Neural cell (in vitro differentiated cells): Measurements from ENCODE around the gene UBE2V1.

Source experiments
- CTCF ChIP-seq: fragments of 450-650 bp; IDR thresholded peaks from 2 replicates; pipeline ENCODE4 v1.5.1; 2014; ENCODE audit warnings: antibody characterized with exemption, mild to moderate bottlenecking, moderate library complexity; ENCODE audit not compliant: poor library complexity, severe bottlenecking
- EP300 ChIP-seq: fragments of 450-650 bp; conservative IDR thresholded peaks from 2 replicates; pipeline ENCODE4 v1.6.1; 2014; ENCODE audit warnings: antibody characterized with exemption, mild to moderate bottlenecking, moderate library complexity; ENCODE audit not compliant: poor library complexity, severe bottlenecking
- SMC3 ChIP-seq: fragments of 450-650 bp; conservative IDR thresholded peaks from 2 replicates; pipeline ENCODE4 v1.6.1; 2014; ENCODE audit warnings: antibody characterized with exemption, mild to moderate bottlenecking, moderate library complexity; ENCODE audit not compliant: poor library complexity

- TF ChIP-seq CTCF: no peak
- no peak for TF ChIP-seq EP300
- no peak for TF ChIP-seq SMC3
These were observed 5.8 kb downstream of the UBE2V1 start for GRCh38 chr20:50107086-50107660.
